ENCODE measurements around the gene FRMD5.

DNA sequence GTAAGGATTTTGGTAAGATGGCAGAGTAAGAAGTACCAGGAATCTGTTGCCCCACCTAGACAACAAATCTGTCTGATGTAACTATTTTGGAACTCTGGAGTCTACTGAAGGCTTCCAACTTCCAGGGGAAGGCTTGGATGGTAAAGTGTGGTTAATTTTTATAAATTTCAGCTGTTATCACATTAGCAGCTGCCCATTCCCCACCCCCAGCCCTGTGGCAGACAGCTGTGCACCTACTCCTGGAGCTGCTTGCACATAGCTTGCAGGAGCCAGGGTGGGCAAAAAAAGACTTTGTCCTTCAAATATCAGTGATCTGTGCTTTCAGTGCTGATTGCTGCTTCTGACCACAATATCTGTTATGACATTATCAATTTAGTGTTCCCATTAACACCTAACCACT, 47.4 kb downstream of the FRMD5 start:
- no peak for TF ChIP-seq EZH2 (IDR thresholded peaks at IDR 0.05; ENCODE audit: borderline replicate concordance)
- TF ChIP-seq, protein P1, sequence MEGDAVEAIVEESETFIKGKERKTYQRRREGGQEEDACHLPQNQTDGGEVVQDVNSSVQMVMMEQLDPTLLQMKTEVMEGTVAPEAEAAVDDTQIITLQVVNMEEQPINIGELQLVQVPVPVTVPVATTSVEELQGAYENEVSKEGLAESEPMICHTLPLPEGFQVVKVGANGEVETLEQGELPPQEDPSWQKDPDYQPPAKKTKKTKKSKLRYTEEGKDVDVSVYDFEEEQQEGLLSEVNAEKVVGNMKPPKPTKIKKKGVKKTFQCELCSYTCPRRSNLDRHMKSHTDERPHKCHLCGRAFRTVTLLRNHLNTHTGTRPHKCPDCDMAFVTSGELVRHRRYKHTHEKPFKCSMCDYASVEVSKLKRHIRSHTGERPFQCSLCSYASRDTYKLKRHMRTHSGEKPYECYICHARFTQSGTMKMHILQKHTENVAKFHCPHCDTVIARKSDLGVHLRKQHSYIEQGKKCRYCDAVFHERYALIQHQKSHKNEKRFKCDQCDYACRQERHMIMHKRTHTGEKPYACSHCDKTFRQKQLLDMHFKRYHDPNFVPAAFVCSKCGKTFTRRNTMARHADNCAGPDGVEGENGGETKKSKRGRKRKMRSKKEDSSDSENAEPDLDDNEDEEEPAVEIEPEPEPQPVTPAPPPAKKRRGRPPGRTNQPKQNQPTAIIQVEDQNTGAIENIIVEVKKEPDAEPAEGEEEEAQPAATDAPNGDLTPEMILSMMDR (IDR thresholded peaks at IDR 0.05; ENCODE audit: poor library complexity) = no peak
